IMR-90 (cell line): ENCODE data around the gene WDR91. TPM values are rescaled to one million over a fixed set of nuclear protein-coding genes. Genes with fewer than 3 reads are reported as not detected.

Experiments used
- ATAC-seq: fragments of 200-7000 bp; cut with Tn5 transposase; 2 replicates; pipeline ENCODE4 v1.9.1; 2020; ENCODE audit warnings: low read depth, mild to moderate bottlenecking, moderate library complexity
- BruUV-seq: library from RNA; stranded (reverse); fragments of 400-500 nt; replicated peaks from 2 replicates; lab custom pipeline; 2021; lab: Mats Ljungman, UMichigan
- CTCF ChIA-PET: fragments of 300-600 bp; formaldehyde crosslinking; extraction: SDS; loops from one replicate; lab custom pipeline; 2021; ENCODE audit warnings: antibody characterized with exemption; lab: Yijun Ruan, JAX
- POLR2A ChIA-PET: fragments of 300-600 bp; sonication (Branson Sonifier 250); formaldehyde crosslinking; loops from one replicate; lab custom pipeline; 2022; ENCODE audit warnings: antibody characterized with exemption; ENCODE audit not compliant: unreplicated experiment; lab: Charles Lee
- DNase-seq: peaks from one replicate; pipeline ENCODE4 v3.0.0; 2013
- H2AFZ ChIP-seq: replicated peaks from 2 replicates; pipeline ENCODE3; 2013; ENCODE audit warnings: low read length, mild to moderate bottlenecking; ENCODE audit not compliant: poor library complexity
- H2AK5ac ChIP-seq: 2 replicates; pipeline ENCODE4 v1.6.1; 2013; ENCODE audit warnings: low read depth, low read length, inconsistent platforms
- H2AK9ac ChIP-seq: replicated peaks from 2 replicates; pipeline ENCODE3; 2013; ENCODE audit warnings: mild to moderate bottlenecking, low read depth, low read length, moderate library complexity; ENCODE audit not compliant: poor library complexity
- H2BK120ac ChIP-seq: 2 replicates; pipeline ENCODE4 v1.6.1; 2013; ENCODE audit warnings: low read depth, low read length, inconsistent platforms
- H2BK15ac ChIP-seq: 3 replicates; pipeline ENCODE4 v1.6.1; 2013; ENCODE audit warnings: low read depth, low read length, inconsistent platforms
- H2BK20ac ChIP-seq: 2 replicates; pipeline ENCODE4 v1.6.1; 2013; ENCODE audit warnings: low read depth, mild to moderate bottlenecking, inconsistent platforms, low read length, moderate library complexity
- H2BK5ac ChIP-seq: 2 replicates; pipeline ENCODE4 v1.6.1; 2013; ENCODE audit warnings: mild to moderate bottlenecking, low read depth, low read length, inconsistent platforms; ENCODE audit not compliant: poor library complexity, severe bottlenecking
- H3K14ac ChIP-seq: replicated peaks from 2 replicates; pipeline ENCODE4 v1.6.1; 2013; ENCODE audit warnings: low read depth, low read length, inconsistent platforms
- H3K18ac ChIP-seq: 2 replicates; pipeline ENCODE4 v1.6.1; 2013; ENCODE audit warnings: low read depth, low read length, control low read depth
- H3K23ac ChIP-seq: 2 replicates; pipeline ENCODE4 v1.6.1; 2013; ENCODE audit warnings: low read depth, low read length, inconsistent platforms
- H3K27ac ChIP-seq: 2 replicates; pipeline ENCODE4 v1.5.1; 2013; ENCODE audit warnings: mild to moderate bottlenecking, control low read depth, low read length; ENCODE audit not compliant: insufficient read depth
- H3K27me3 ChIP-seq: 2 replicates; pipeline ENCODE4 v1.6.1; 2013; ENCODE audit warnings: low read length; ENCODE audit not compliant: control insufficient read depth, insufficient read depth
- H3K36me3 ChIP-seq: 2 replicates; pipeline ENCODE4 v1.6.1; 2013; ENCODE audit warnings: low read length, mixed read lengths; ENCODE audit not compliant: control insufficient read depth, insufficient read depth
- H3K4ac ChIP-seq: 2 replicates; pipeline ENCODE4 v1.6.1; 2013; ENCODE audit warnings: low read depth, low read length, inconsistent platforms
- H3K4me1 ChIP-seq: 2 replicates; pipeline ENCODE4 v1.6.1; 2013; ENCODE audit warnings: low read length, mixed read lengths; ENCODE audit not compliant: control insufficient read depth, insufficient read depth
- H3K4me2 ChIP-seq: 2 replicates; pipeline ENCODE4 v1.6.1; 2013; ENCODE audit warnings: low read depth, mild to moderate bottlenecking, control low read depth, low read length, moderate library complexity
- H3K4me3 ChIP-seq: 2 replicates; pipeline ENCODE4 v1.5.1; 2013; ENCODE audit warnings: low read depth, mild to moderate bottlenecking, control low read depth, low read length, moderate library complexity; ENCODE audit not compliant: insufficient read depth
- H3K56ac ChIP-seq: 2 replicates; pipeline ENCODE4 v1.6.1; 2013; ENCODE audit warnings: low read length, inconsistent platforms; ENCODE audit not compliant: insufficient read depth; ENCODE audit errors: extremely low read depth
- H3K79me1 ChIP-seq, 2 experiments: 2 replicates each; pipeline ENCODE4 v1.6.1; 2013; ENCODE audit warnings: low read length in 2 of 2, inconsistent platforms in 1 of 2, low read depth in 1 of 2
- H3K9ac ChIP-seq: 2 replicates; pipeline ENCODE4 v1.6.1; 2013; ENCODE audit warnings: low read depth, low read length, control low read depth
- H3K9me1 ChIP-seq: 2 replicates; pipeline ENCODE4 v1.6.1; 2013; ENCODE audit warnings: low read length, inconsistent platforms; ENCODE audit not compliant: insufficient read depth
- H3K9me3 ChIP-seq: 2 replicates; pipeline ENCODE4 v1.6.1; 2013; ENCODE audit warnings: low read length; ENCODE audit not compliant: control insufficient read depth, insufficient read depth
- H4K20me1 ChIP-seq: 2 replicates; pipeline ENCODE4 v1.6.1; 2013; ENCODE audit warnings: low read length, inconsistent platforms; ENCODE audit not compliant: insufficient read depth
- H4K5ac ChIP-seq: 2 replicates; pipeline ENCODE4 v1.6.1; 2013; ENCODE audit warnings: mild to moderate bottlenecking, low read depth, low read length, control low read depth
- H4K8ac ChIP-seq, 2 experiments: 2 replicates each; pipeline ENCODE4 v1.6.1; 2013; ENCODE audit warnings: low read depth in 2 of 2, low read length in 2 of 2, control low read depth in 1 of 2, inconsistent platforms in 1 of 2
- H4K91ac ChIP-seq: 2 replicates; pipeline ENCODE4 v1.6.1; 2013; ENCODE audit warnings: low read depth, low read length, inconsistent platforms; ENCODE audit not compliant: insufficient read depth
- CEBPB ChIP-seq: IDR thresholded peaks from 2 replicates; pipeline ENCODE4 v1.6.1; 2012; ENCODE audit warnings: low read depth, low read length, improper control_type of control experiment
- ELK1 ChIP-seq: fragments of 150-350 bp; IDR thresholded peaks from 2 replicates; pipeline ENCODE4 v1.6.1; 2016; ENCODE audit warnings: low read depth, mild to moderate bottlenecking, low read length, moderate library complexity, borderline replicate concordance
- FOS ChIP-seq: fragments of 150-350 bp; IDR thresholded peaks from 2 replicates; pipeline ENCODE4 v1.6.1; 2016; ENCODE audit warnings: low read depth, low read length
- MAFK ChIP-seq: IDR thresholded peaks from 2 replicates; pipeline ENCODE4 v1.6.1; 2012; ENCODE audit warnings: low read depth, low read length, improper control_type of control experiment
- NFE2L2 ChIP-seq: fragments of 150-350 bp; IDR thresholded peaks from 2 replicates; pipeline ENCODE4 v1.6.1; 2016; ENCODE audit warnings: low read depth, mild to moderate bottlenecking, low read length
- POLR2A ChIP-seq: IDR thresholded peaks from 2 replicates; pipeline ENCODE4 v1.6.1; 2012; ENCODE audit warnings: mild to moderate bottlenecking, low read depth, low read length
- RFX5 ChIP-seq: IDR thresholded peaks from 2 replicates; pipeline ENCODE4 v1.8.0; 2012; ENCODE audit warnings: low read depth, mild to moderate bottlenecking, low read length, moderate library complexity
- SMC3 ChIP-seq: fragments of 150-350 bp; IDR thresholded peaks from 2 replicates; pipeline ENCODE4 v1.6.1; 2016; ENCODE audit warnings: low read depth, mild to moderate bottlenecking, antibody characterized with exemption, low read length, moderate library complexity
- WGBS, 2 experiments: methylation state at CpG; one replicate each; pipeline versions ENCODE4 v1.1.5 to v1.1.7; 2013; ENCODE audit warnings: missing lambda C conversion rate in 2 of 2; ENCODE audit not compliant: insufficient read length in 1 of 2; ENCODE audit errors: extremely low coverage in 2 of 2; 5-methylcytosine and 5-hydroxymethylcytosine counted together
- dilution Hi-C: fragments of 300-500 bp; cut with HindIII; formaldehyde crosslinking; loops from one replicate; pipeline ENCODE4 v1.14.3; 2018; ENCODE audit warnings: low sequenced_read_pairs; ENCODE audit not compliant: unreplicated experiment
- in situ Hi-C: fragments of 300-500 bp; cut with MboI; formaldehyde crosslinking; loops from 3 replicates; pipeline ENCODE4 v1.14.3; 2019; ENCODE audit warnings: low sequenced_read_pairs, inconsistent platforms, mixed read lengths
- intact Hi-C: fragments of 100-400 bp; cut with micrococcal nuclease; formaldehyde crosslinking; loops from 2 replicates; pipeline ENCODE4 v1.10.0; 2022
- polyA plus RNA-seq, 3 experiments: library from polyadenylated mRNA; depleted of rRNA; stranded (reverse); fragments of >200 nt; gene quantifications; 2 replicates each; pipeline ENCODE4 v1.2.3, GENCODE V29; 2012; ENCODE audit warnings: low replicate concordance in 1 of 3
- total RNA-seq: library from RNA; depleted of rRNA; stranded (reverse); fragments of >200 nt; gene quantifications from 2 replicates; pipeline ENCODE4 v1.2.3, GENCODE V29; 2012
- TF ChIP-seq, protein P1 (sequence below): fragments of 150-350 bp; IDR thresholded peaks from 2 replicates; pipeline ENCODE4 v1.6.1; 2017; ENCODE audit warnings: mild to moderate bottlenecking, antibody characterized with exemption, low read length, low read depth

WDR91 gene
- total and polyA plus RNA-seq, 2 of the 4 experiments (the other 2 are of a cell fraction): 5.2 to 10.3 TPM

- TF ChIP-seq ELK1: no peak
Measured at GRCh38 chr7:135260470-135260869, 49.1 kb upstream of the WDR91 start (continued).

DNA sequence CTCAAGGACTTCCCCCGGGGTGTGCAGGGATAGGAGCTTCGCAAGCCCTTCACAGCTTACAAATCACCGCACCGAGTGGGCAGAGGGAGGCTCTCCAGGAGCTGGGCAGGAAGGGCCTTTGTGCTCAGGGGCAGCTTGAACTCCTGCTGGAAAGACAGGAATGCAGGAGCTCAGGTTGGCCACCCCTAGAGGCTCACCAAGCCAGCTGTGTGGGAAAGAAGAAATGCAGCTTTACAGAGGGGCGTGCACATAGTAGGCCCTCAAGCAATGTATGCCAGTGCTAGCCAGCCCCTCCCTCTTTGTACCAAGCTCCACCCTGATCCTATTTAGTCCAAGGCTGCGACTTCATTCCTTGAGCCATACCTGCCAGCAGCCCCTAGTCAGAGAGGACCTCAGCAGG lies 48.4 kb upstream of the WDR91 start:
- no peak overlapping the region for H3K18ac ChIP-seq
- H2AK5ac ChIP-seq: no peak overlapping the region
- 0 out of 2 replicates have a peak, but pooled peaks cover 4% of the 10 kb centered on the region for H3K9me1 ChIP-seq
- peaks cover 14% of the 10 kb centered on the region for H3K27me3 ChIP-seq
- H3K9me3 ChIP-seq: peaks cover 5% of the 10 kb centered on the region; the same call in 1 of the 2 replicates
- no peak overlapping the region for H3K9ac ChIP-seq
- no peaks in the 10 kb centered on the region for H4K20me1 ChIP-seq
- H3K4me2 ChIP-seq: no peak overlapping the region
- H3K27ac ChIP-seq: no peak overlapping the region
- CTCF ChIA-PET: no interaction called here
- H2AFZ ChIP-seq: no peak overlapping the region
- WGBS, 2 experiments: no CpG with 5 or more reads among the region's 6 CpGs
- peaks cover 2% of the 10 kb centered on the region for H3K4me1 ChIP-seq
- H2BK15ac ChIP-seq: no peak overlapping the region
- H2BK5ac ChIP-seq: no peak overlapping the region
- H3K23ac ChIP-seq: no peak overlapping the region
- H2BK20ac ChIP-seq: no peak overlapping the region
- POLR2A ChIA-PET: no interaction called here
- in situ Hi-C loops: loop anchor here (10.0 to 25.0 kb wide), 2 partner anchors 575 to 753 kb away; no protein-coding TSS in a partner anchor
- H3K4me3 ChIP-seq: no peak overlapping the region
- intact Hi-C loops: no loop called here
- no peak overlapping the region for H4K5ac ChIP-seq
- no peak overlapping the region for H3K4ac ChIP-seq
- ATAC-seq: no peak
- no peak overlapping the region for H2AK9ac ChIP-seq
- H4K91ac ChIP-seq: no peak overlapping the region
- no peak overlapping the region for H3K14ac ChIP-seq
- H4K8ac ChIP-seq: no peak overlapping the region
- no peaks in the 10 kb centered on the region for H3K79me1 ChIP-seq
- TF ChIP-seq NFE2L2: no peak
- no peak for TF ChIP-seq MAFK
- TF ChIP-seq CEBPB: no peak
- no peak for TF ChIP-seq POLR2A
- TF ChIP-seq, protein P1, sequence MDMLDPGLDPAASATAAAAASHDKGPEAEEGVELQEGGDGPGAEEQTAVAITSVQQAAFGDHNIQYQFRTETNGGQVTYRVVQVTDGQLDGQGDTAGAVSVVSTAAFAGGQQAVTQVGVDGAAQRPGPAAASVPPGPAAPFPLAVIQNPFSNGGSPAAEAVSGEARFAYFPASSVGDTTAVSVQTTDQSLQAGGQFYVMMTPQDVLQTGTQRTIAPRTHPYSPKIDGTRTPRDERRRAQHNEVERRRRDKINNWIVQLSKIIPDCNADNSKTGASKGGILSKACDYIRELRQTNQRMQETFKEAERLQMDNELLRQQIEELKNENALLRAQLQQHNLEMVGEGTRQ: no peak
- no peak for TF ChIP-seq SMC3
- TF ChIP-seq FOS: no peak
- TF ChIP-seq RFX5: no peak
- H3K56ac ChIP-seq: no peak overlapping the region
- no TSS peak for BruUV-seq
- no peak overlapping the region for H2BK120ac ChIP-seq
- DNase-seq: no peak
- H3K36me3 ChIP-seq: no peaks in the 10 kb centered on the region
- dilution Hi-C loops: no loop called here
